ENCODE results near the gene MED27. TPM values are rescaled to one million over a fixed set of nuclear protein-coding genes. Genes with fewer than 3 reads are reported as not detected.

MED27 gene
- total and polyA plus RNA-seq, 2 of the 8 experiments (the other 6 are each of a cell fraction or from before 2014, with no cell fraction given): 29.9 to 56.5 TPM

GRCh38 chr9:131863306-131863896 is 216.3 kb downstream of the MED27 start:
- CTCF ChIA-PET (ENCODE audit: partially characterized antibody): interaction anchor here (0.6 to 1.9 kb wide), 7 partner anchors 9 to 372 kb away, joined by 3 to 6 read pairs (median 3); no protein-coding TSS in a partner anchor
- no peak overlapping the region for H3K4me3 ChIP-seq (ENCODE audit: extremely low read depth in 1 of 4, insufficient read depth in 2 of 4, low read depth in 3 of 4, low read length in 4 of 4)
- H3K4ac ChIP-seq (replicated peaks; ENCODE audit: insufficient read length, low read depth, low read length): no peak overlapping the region
- H3K79me1 ChIP-seq (ENCODE audit: low read depth, low read length): no peaks in the 10 kb centered on the region
- no peak overlapping the region for H2BK12ac ChIP-seq (ENCODE audit: low read depth, low read length)
- no peak overlapping the region for H2BK5ac ChIP-seq (ENCODE audit: low read depth, low read length)
- H2BK120ac ChIP-seq (replicated peaks; ENCODE audit: low read depth, low read length): no peak overlapping the region
- POLR2A ChIA-PET (ENCODE audit: partially characterized antibody): no interaction called here
- WGBS, 2 experiments (ENCODE audit: extremely low coverage in 1 of 2, insufficient coverage in 1 of 2, insufficient read length in 1 of 2, insufficient replicate concordance in 2 of 2, low coverage in 1 of 2, low lambda C conversion rate in 2 of 2, missing lambda C conversion rate in 1 of 2): 77% methylated on average over 16 of the region's 16 CpGs; no CpG with 5 or more reads in 1 of the 2 experiments
- no peaks in the 10 kb centered on the region for H3K4me1 ChIP-seq (replicated peaks in 1 of 4; ENCODE audit: control insufficient read depth in 3 of 4, insufficient read depth in 4 of 4, low read length in 3 of 4)
- no peak overlapping the region for H3K23ac ChIP-seq (ENCODE audit: insufficient read length)
- no peak overlapping the region for H2BK20ac ChIP-seq (ENCODE audit: low read length)
- no peak overlapping the region for H4K8ac ChIP-seq (ENCODE audit: extremely low read depth, insufficient read depth, low read length)
- no peak for DNase-seq (ENCODE audit: low read depth in 1 of 2, low spot score in 2 of 2)
- no peaks in the 10 kb centered on the region for H3K23me2 ChIP-seq (ENCODE audit: low read depth, low read length)
- H3K14ac ChIP-seq (ENCODE audit: insufficient read length): no peak overlapping the region
- no peak overlapping the region for H2BK15ac ChIP-seq (ENCODE audit: low read length)
- no peak overlapping the region for H4K91ac ChIP-seq (replicated peaks; ENCODE audit: insufficient read length, low read length)
- no peaks in the 10 kb centered on the region for H3K79me2 ChIP-seq (ENCODE audit: control insufficient read depth in 1 of 2, insufficient read depth in 2 of 2, low read length in 2 of 2)
- FAIRE-seq: no peak
- no peaks in the 10 kb centered on the region for H4K20me1 ChIP-seq (replicated peaks in 1 of 2; ENCODE audit: control insufficient read depth in 1 of 2, insufficient read depth in 2 of 2, low read length in 2 of 2)
- no peak overlapping the region for H3K27ac ChIP-seq (ENCODE audit: low read depth, low read length)
- no peak overlapping the region for H3K56ac ChIP-seq (replicated peaks; ENCODE audit: insufficient read length, low read depth, low read length)
- TF ChIP-seq KDM1A (IDR thresholded peaks at IDR 0.05; ENCODE audit: borderline replicate concordance, low read length): no peak
- no peak overlapping the region for H3K9ac ChIP-seq (replicated peaks in 1 of 4; ENCODE audit: extremely low read depth in 1 of 4, low read depth in 3 of 4, low read length in 3 of 4)
- no peak overlapping the region for H3K18ac ChIP-seq (ENCODE audit: extremely low read depth, low read length)
- no peaks in the 10 kb centered on the region for H3K9me3 ChIP-seq (ENCODE audit: insufficient read depth in 2 of 2, low read depth in 1 of 2, low read length in 1 of 2)
- H4K5ac ChIP-seq (ENCODE audit: insufficient read length, low read depth, low read length): no peak overlapping the region
- no peaks in the 10 kb centered on the region for H3K27me3 ChIP-seq (replicated peaks in 1 of 4; ENCODE audit: control insufficient read depth in 3 of 4, extremely low read depth in 1 of 4, insufficient read depth in 3 of 4, low read length in 3 of 4)
- no peak overlapping the region for H2AK5ac ChIP-seq (ENCODE audit: low read depth, low read length)
- peaks cover 0 to 3% (median 0%) of the 10 kb centered on the region in 4 experiments; a peak in 1 of 8 replicates for H3K36me3 ChIP-seq (ENCODE audit: control insufficient read depth in 2 of 4, insufficient read depth in 4 of 4, low read length in 3 of 4)
- no peak overlapping the region for H2AFZ ChIP-seq (ENCODE audit: low read length)
- no peak overlapping the region for H3K4me2 ChIP-seq (ENCODE audit: insufficient read depth in 1 of 2, low read depth in 2 of 2, low read length in 2 of 2)
